Measurements from ENCODE around the gene AP2S1.
"Not testable (repeated sequence)": the region's sequence is repeated elsewhere in the genome, so short reads cannot be mapped to it uniquely, and the experiment has no call there.

The AP2S1 gene

GRCh38 chr19:46850228-46851203, at the start of gene AP2S1:
TSS of gene AP2S1 (minus strand) at chr19:46850846. CDS start at chr19:46850766, 80 bp downstream.
- peak; percentile 95 for DNase-seq (ENCODE audit: low spot score)

DNA sequence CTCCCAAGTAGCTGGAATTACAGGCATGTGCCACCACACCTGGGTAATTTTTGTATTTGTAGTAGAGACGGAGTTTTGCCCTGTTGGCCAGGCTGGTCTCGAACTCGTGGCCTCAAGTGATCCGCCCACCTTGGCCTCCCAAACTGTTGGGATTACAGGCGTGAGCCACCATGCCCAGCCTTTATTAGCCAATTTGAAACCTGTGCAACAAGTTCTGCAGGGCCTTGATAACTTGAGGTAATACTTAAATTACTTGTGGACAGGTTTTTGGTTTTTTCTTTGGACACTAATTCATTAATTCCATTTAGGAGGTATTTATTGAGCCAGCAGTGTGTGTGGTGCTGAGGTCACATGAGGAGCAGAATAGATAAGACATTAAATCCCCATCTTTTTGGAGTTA, 49.7 kb upstream of the AP2S1 start:
- DNase-seq (ENCODE audit: low spot score) = no peak

- no peak for DNase-seq (ENCODE audit: low spot score)
Observed at GRCh38 chr19:46898731-46899130, 48.1 kb upstream of the AP2S1 start.

DNA sequence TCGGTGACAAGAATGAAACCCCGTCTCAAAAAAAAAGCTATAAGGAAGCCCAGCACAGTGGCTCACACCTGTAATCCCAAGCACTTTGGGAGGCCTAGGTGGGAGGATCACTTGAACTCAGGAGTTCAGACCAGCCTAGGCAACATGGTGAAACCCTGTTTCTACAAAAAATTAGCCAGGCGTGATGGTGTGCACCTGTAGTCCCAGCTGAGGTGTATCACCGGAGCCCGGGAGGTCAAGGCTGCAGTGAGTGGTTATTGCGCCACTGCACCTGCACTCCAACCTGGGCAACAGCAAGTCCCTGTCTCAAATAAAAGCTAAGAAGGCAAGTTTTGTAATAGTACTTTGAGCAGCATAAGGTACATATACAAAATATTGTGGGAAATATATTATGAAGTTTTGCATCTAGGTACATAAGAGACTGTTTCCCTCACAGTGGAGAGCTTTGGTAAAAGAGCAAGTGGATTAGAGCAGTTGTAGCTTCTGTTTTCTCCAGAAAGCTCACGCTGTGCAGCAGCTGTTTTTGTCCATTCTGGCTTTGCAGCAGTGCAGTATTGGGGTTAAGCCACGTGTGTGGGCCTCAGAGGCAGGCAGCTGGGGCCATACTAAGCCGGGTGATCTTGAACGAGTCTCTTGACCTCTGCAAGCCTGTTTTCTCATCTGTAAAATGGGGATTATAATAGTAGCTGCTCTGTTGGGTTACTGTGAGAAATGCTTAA, 45.6 kb upstream of the AP2S1 start:
- no peak for DNase-seq (ENCODE audit: low spot score)

DNA sequence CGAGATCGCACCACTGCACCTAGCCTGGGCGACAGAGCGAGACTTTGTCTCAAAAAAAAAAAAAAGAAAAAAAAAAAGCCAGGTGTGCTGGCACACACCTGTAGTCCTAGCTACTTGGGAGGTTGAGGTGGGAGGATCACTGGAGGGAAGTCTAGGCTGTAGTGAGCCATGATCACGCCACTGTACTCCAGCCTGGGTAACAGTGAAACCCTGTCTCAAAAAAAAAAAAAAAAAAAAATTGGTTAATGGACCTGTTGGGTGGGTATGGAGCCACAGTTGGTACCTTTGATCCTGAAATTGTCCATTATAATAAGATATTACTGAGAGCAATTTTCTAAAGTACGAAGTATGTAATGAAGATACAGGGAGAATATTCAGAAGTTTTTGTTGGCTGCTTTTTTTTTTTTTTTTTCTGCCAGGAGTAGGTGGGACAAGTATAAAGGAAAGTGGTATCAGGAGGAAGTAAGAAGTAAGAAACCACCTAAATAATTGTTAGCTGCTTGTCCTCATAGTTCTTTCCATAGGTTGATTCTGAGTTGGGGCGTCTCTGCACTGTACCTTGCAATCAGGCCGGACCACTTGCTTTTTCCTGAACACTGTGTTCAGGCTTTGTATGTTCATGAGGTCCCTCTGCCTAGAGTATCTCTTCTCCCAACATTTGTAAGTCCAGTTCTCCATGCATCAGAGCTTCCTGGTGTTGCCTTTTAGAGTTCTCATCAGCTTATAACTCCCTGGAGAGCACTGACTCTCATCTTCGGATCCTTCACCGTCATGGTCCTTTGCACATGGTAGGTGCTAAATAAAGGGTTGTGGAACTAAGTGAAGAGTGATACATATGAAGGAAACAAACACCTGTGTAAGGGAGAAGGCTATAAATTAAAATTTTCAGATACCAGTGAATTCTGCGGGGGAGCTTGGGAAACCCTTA, 41.9 kb upstream of the AP2S1 start:
- no peak for DNase-seq (ENCODE audit: low spot score)

DNA sequence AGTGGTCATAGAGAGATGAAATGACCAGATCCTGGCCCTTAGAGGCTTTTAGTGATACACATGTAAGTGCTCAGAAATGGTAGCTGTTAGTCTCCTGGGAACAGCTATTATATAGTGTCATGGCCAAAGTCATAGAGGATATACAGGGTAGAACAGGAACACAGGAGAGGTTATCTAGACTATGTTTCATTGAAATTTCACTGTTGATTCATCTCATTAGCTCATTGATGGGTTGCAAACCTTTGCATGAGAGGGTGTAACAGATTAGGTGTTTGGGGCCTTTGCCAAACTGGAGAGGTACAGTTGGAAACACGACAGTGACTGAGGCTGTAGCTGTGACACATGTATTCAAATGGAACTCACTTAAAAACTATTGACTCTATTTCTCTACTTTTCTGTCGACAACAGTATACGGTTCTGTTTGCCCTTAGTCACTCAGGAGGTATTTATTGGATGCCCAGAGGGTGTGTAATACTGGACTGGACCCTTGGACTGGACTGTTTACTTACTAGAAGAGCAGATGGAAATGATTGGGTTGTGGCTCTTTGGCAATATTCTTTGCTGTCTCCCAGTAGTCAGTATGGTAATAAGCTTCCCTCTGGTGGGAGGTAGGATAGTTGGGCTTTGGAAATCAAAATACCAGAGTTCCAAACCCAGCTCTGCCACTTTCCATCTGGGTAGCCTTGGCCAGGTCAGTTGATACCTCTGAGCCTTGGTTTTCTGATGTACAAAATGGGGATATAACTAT, 40.0 kb upstream of the AP2S1 start:
- DNase-seq (ENCODE audit: low spot score) = no peak

DNA sequence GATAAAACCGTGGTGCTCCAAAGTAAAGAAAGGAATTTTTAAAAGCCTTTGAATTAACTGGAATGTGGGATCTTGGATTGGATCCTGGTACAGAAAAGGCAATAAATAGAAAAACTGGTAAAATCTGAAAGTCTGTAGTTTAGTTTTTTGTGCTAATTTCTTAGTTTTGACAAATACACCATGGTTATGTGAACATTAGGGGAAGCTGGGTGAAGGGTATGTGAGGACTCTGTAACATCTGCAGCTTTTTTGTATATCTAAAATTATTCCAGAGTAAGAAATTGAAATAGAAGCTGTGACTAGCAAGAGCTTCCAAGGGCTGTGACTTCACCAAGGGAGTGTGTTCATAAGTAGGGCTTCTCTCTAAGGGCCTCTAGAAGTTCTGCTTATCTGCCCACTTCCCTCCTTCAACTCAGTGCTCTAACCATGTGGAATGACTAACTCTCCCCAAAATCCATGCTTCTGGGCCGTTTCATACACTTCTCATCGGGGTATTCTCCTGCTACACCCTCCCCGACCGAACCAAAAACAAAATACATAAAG, 36.7 kb upstream of the AP2S1 start:
- DNase-seq (ENCODE audit: low spot score) = no peak

DNA sequence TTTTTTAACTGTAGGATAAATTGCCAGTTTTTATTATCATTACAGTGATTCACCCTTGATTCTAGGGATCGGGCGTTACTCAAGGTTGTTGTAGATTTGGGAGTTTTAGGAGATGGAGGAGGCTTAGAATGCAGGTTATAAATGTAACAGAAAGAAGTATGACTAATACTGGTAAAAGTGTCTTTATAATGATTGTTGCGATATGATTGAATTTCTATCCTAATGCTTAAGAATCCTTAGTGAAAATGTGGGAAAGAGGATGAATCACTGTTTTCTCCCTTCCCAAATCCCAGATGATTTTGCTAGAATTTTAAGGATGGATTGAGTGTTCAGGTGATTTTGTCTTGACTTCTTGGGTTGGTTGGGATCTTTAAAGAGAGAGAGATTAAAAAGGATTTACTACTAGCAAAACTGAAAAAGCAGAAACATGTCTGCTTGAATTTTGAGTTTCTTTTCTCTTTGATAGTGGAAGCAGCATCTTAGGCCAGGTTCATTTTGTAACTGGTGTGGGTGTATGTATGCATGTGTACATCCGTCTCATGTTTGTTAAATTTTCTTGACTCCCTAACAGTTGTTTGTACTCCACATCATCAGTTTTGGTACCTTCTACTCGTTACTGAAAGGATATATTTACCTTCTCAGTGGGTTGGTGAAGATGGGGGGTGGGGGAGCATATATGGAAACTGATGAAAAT, 36.0 kb upstream of the AP2S1 start:
- DNase-seq (ENCODE audit: low spot score) = no peak

- no peak for DNase-seq (ENCODE audit: low spot score)
Observed at GRCh38 chr19:46885411-46885810, 34.8 kb upstream of the AP2S1 start.

GRCh38 chr19:46882751-46883150, 32.1 kb upstream of the AP2S1 start:
- DNase-seq (ENCODE audit: low spot score) = not testable (repeated sequence)

GRCh38 chr19:46882034-46882433, 31.4 kb upstream of the AP2S1 start:
- no peak for DNase-seq (ENCODE audit: low spot score)

DNA sequence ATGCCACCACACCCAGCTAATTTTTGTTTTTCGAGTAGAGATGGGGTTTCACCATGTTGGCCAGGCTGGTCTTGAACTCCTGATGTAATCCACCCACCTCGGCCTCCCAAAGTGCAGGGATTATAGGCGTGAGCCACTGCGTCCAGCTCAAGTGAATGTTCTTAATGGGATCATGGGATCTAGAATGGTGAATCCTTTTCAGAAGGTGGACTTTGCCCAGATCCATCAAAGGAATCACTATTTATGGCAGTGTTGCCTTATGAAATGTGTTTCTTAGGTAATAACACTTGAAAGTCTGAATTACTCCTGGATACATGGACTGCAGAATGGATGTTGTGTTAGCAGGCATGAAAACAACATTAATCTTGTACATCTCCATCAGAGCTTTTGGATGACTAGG, 30.4 kb upstream of the AP2S1 start:
- DNase-seq (ENCODE audit: low spot score) = no peak

- DNase-seq (ENCODE audit: low spot score) = no peak
Observed at GRCh38 chr19:46880431-46880830, 29.8 kb upstream of the AP2S1 start.

- DNase-seq (ENCODE audit: low spot score) = no peak
Observed at GRCh38 chr19:46878613-46879375, 28.1 kb upstream of the AP2S1 start.

- no peak for DNase-seq (ENCODE audit: low spot score)
Observed at GRCh38 chr19:46875657-46876056, 25.0 kb upstream of the AP2S1 start.

- DNase-seq (ENCODE audit: low spot score) = no peak
Observed at GRCh38 chr19:46875234-46875633, 24.6 kb upstream of the AP2S1 start.

DNA sequence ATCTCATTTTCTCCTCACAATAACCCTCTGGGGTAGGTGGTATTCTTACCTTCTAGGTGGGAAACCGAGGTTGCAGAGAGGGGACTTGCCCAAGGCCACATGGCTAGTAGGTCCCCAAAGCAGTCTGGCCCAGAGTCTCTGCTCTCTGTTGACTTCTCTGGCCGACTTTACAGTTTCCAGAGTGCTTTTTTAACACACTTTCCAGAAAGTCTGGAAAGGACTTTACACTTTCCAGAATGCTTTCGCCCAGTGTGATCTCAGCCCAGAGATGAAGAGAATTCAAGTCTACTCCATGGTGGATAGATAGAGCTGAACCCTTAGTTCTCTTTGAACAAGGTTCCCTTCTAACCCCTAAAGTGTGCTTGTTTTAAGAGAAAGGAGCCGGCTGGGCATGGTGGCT, 22.3 kb upstream of the AP2S1 start:
- no peak for DNase-seq (ENCODE audit: low spot score)

GRCh38 chr19:46871173-46871572, 20.5 kb upstream of the AP2S1 start:
- DNase-seq (ENCODE audit: low spot score) = not testable (repeated sequence)

DNA sequence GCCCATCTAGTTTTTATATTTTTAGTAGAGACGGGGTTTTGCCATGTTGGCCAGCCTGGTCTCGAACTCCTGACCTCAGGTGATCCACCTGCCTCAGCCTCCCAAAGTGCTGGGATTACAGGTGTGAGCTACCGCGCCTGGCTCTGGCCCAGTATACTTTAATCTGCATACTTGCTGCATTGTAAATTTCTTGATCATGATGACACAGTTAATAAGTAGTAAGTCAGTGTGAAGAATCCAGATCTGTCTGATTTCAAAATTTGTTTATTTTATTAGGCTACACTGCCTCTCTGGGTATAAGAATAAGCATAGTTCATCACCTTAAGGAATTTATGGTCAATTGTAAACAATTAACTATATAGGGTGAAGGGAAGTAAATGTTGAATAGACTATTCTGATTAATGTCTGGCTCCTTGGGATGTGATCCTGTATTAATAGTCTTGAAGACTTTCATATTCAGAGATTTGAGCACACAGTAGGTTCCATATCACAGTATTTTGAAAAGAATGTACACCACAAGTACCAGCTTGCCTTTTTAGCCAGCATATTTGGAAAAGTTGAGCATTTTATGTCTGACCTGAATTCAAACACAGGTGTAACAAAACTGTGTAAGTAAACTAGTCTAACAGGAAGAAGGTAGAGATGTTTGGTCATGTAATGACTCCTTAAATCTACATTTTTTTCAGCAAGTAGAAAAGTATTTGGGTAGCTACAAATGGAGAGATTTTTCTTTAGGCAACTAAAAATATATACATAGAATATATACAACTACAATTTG, 17.6 kb upstream of the AP2S1 start:
- DNase-seq (ENCODE audit: low spot score) = no peak
